GM04504 (cell line): ENCODE measurements around the gene TTC34.

ENCODE experiments used
- DNase-seq: peaks from one replicate; pipeline ENCODE4 v3.0.0-alpha.2; 2012; ENCODE audit warnings: low read depth

The TTC34 gene

GRCh38 chr1:2828586-2829250 is 27.2 kb upstream of the TTC34 start:
- DNase-seq = no peak

GRCh38 chr1:2826736-2827292 is 25.3 kb upstream of the TTC34 start:
- DNase-seq = no peak

GRCh38 chr1:2826316-2826715 is 24.8 kb upstream of the TTC34 start:
- no peak for DNase-seq

GRCh38 chr1:2825487-2826189 is 24.1 kb upstream of the TTC34 start:
- DNase-seq = no peak

- DNase-seq = no peak
Observed at GRCh38 chr1:2824999-2825398, 23.5 kb upstream of the TTC34 start.

- DNase-seq = no peak
Observed at GRCh38 chr1:2823921-2824610, 22.6 kb upstream of the TTC34 start.

- DNase-seq = no peak
Observed at GRCh38 chr1:2822621-2823145, 21.2 kb upstream of the TTC34 start.

GRCh38 chr1:2821966-2822620 is 20.6 kb upstream of the TTC34 start:
- no peak for DNase-seq

GRCh38 chr1:2821373-2821955 is 20.0 kb upstream of the TTC34 start:
- no peak for DNase-seq

- no peak for DNase-seq
Observed at GRCh38 chr1:2820731-2821372, 19.4 kb upstream of the TTC34 start.

GRCh38 chr1:2819831-2820730 is 18.6 kb upstream of the TTC34 start:
- DNase-seq = no peak

GRCh38 chr1:2819429-2819828 is 17.9 kb upstream of the TTC34 start:
- DNase-seq = no peak

GRCh38 chr1:2817784-2818564 is 16.5 kb upstream of the TTC34 start:
- no peak for DNase-seq

- no peak for DNase-seq
Observed at GRCh38 chr1:2816786-2817185, 15.3 kb upstream of the TTC34 start.

GRCh38 chr1:2815551-2815950 is 14.1 kb upstream of the TTC34 start:
- DNase-seq = no peak

- no peak for DNase-seq
Observed at GRCh38 chr1:2814511-2815075, 13.1 kb upstream of the TTC34 start.

- no peak for DNase-seq
Observed at GRCh38 chr1:2812939-2813653, 11.6 kb upstream of the TTC34 start.

GRCh38 chr1:2812136-2812535 is 10.6 kb upstream of the TTC34 start:
- DNase-seq = no peak
